DMS53 (cell line): ENCODE measurements around the gene TGOLN2.
"Not testable (repeated sequence)": the region's sequence is repeated elsewhere in the genome, so short reads cannot be mapped to it uniquely, and the experiment has no call there.

Source experiments
- DNase-seq: peaks from one replicate; lab custom pipeline; 2025; lab: John Stamatoyannopoulos, UW

The TGOLN2 gene

DNA sequence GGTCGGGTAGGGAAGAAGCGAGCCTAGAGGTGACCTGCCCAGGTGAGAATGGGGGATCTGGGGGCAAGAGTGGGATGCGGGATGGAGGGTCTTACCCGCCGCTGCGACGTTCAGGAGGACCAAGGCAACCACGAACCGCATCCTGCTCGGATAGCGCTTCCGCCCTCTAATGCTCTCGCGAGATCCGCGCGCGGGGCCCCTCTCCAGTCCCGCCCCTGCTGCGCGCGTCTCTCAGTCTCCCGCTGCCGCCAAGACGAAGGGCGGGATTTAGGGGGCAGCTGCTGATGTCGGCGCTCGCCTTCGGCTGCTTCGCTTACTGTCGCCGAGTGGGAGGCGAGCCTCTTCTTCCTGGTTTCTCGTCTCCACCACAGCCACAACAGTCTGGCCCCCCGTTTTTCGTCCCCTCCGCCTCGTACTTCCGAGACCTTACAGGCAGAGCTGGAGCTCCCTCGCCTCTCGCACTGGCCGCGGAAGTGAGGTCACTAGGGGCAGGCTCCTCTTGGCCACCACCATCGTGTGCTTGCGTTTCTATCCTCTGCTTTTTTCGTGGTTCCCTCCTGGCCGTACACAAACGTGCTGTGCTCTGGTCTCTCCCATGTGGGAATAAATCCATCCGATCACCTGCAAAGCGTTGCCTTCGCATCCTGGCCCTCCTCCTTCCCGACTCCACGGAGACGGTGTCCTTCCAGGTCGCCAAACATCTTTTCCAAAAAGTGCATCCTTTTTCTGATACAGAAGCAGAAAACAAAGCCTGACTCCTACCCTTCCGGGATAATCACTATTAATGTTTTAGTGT lies at the start of gene TGOLN2:
Gene TGOLN2 (minus strand): TSS at position 168 of the 796 bp plus-strand sequence. CDS start 27 bp downstream, at position 141.
- peak; percentile 98 for DNase-seq

DNA sequence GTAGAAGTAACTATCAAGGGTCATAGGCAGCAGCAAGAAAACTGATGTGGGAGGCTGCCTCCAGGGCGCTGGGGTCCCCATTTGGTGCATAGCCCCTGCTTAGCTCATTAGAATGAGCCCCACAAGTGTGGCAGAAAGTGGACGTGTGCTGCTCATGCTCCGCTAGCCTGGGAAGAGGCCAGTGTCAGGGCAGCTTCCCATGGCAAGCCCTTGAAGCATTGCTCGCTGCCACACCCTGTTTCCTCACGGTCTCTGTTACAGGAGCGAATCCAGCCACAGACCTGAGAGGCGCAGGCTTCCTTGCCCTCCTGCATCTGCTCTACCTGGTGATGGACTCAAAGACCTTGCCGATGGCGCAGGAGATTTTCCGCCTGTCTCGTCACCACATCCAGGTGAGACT lies 49.3 kb upstream of the TGOLN2 start:
- no peak for DNase-seq

DNA sequence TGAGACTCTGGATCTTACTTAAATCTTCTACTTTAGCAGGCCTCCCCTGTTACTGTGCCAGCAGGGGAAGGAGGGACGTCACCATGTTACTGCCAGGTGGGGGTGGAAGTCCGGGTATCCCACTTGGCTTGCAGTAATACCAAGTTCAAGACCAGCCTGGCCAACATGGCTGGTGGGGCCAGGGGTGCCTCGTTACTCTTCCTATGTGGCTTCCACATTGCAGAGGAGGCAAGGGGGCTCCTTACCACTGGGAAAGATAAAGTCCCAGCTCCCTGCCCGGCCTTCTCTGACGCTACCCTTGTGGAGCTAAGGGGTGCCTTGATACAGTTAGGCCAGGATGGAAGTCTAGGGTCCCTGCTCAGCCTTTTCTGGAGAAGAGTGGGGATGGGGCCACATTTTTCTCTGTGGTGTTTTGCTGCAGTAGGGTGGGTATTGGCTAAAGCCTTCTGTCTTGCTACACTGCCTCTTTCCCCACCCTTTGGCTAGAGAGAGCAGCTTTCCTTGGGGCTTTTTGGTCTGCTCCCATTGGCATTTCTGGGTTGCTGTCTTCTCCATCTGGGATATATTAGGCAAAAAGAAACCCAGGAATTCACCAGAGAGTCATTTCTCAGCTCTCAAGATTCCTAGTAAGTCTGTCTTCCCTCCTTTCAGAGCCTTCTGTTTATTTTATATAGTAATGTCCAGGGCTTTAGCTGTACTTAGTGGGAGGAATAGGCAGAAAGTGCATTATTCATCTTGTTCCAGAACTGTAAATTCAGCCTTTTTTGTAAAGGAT lies 48.7 kb upstream of the TGOLN2 start:
- no peak for DNase-seq

DNA sequence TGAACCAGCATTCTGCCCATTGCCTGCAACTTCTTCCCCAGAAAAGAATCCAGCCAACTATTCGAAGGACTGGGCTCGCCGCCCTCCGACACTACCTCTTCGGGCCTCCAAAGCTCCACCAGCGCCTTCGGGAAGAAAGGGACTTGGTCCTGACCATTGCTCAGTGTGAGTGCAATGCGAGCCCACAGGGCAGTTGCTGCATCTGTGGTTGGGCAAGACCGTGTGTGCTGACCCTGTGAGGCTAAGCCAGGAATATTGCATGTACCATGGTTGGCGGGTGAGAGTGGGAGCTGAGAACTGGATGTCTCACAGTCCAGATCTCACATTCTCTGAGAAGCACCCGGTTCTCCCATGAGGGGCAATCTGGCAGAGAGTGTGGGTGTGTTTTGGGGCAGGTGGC lies 43.3 kb upstream of the TGOLN2 start:
- no peak for DNase-seq

DNA sequence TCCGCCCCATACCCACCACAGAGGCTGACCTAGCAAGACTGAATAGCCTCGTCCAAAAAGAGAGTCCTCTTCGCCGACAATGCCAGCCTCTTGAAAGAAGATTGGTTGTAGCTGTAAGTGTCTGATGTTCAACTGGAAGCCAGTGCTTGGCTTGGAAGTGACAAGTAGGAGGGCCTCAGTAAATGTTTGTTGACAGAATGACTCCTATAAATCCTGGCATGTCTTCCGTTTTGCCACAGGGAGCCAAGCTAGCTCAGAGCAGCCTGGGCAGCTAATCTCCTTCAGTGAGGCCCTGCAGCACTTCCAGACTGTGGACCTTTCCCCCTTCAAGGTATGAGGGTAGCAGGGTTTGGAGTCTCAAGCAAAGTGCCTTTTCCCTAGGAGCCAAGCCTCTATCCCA lies 41.7 kb upstream of the TGOLN2 start:
- DNase-seq, result peak; percentile 55

DNA sequence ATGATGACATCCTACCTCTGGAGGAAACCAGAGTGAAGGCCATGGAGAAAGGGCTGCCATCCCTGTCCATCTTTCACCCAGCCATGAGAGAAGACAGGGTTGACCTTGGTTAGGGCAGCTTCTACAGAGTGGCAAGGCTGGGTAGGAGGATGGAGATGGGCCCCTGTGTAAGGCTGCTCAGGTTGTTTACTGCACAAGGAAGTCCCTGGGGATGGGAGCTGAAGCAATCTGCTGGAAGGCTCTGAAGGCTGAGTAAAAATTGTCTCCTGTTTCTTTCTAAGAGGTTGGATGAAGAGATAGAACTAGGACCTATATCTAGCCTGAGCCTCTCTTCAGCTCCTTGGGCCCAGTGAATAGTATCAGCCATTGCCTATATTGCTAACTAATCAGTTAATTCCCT lies 41.1 kb upstream of the TGOLN2 start:
- no peak for DNase-seq

DNA sequence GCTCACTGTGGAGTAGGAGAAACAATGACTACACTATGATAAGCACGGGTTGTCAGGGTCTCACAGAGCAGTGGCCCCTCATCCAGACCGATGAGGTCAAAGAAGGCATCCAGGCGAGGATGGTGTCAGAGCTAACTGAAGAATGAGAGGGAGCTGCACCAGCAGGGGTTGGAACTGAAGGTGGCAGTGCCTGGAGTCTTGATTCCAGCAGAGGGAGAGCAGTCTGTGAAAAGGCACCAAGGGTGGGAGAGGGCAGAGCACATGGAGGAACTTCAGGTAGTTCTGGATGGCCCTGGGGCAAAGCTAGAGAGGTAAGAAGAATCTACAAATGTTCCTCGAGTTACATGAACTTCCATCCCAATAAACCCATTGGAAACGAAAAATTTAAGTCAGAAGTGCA lies 39.4 kb upstream of the TGOLN2 start:
- no peak for DNase-seq

DNA sequence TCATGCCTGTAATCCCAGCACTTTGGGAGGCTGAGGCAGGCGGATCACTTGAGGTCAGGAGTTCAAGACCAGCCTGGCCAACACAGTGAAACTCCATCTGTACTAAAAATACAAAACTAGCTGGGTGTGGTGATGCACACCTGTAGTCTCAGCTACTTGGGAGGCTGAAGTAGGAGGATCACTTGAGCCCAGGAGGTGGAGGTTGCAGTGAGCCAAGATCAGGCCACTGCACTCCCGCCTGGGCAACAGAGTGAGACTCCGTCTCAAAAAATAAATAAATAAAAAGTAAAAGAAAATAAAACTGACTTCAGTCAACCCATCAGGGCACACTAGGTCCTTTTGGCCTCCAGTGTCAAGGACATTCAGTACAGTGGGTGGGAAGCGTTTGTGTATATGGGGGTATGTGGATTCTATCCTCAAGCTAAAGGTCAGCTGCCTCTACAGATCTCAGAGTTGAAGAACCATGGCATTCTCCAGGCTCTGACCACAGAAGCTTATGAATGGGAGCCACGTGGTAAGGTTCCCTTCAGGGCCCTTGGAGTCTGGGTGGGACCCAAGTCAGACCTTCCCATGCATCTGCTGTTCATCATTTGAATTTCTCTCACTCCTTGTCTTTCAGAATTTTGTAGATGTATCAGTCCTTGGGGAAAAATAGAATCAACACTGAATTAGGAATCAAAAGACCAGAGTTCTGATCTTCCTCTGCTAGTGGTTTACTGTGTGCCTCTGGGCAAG lies 35.0 kb upstream of the TGOLN2 start:
- not testable (repeated sequence) for DNase-seq

DNA sequence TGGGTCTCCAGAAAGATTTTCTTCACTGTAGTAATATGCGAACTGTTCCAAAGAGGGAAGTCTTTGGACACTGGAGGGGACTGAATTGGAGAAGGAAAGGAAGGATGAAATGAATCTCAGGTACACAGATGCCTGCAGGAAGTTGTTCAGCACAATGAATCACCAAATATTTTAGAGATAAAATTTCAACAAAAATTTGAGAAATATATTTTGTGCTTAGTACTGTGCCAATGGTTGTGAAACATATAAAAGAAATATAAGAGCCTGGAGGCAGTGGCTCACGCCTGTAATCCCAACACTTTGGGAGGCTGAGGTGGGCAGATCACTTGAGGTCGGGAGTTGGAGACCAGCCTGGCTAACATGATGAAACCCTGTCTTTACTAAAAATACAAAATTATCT lies 29.9 kb upstream of the TGOLN2 start:
- no peak for DNase-seq

DNA sequence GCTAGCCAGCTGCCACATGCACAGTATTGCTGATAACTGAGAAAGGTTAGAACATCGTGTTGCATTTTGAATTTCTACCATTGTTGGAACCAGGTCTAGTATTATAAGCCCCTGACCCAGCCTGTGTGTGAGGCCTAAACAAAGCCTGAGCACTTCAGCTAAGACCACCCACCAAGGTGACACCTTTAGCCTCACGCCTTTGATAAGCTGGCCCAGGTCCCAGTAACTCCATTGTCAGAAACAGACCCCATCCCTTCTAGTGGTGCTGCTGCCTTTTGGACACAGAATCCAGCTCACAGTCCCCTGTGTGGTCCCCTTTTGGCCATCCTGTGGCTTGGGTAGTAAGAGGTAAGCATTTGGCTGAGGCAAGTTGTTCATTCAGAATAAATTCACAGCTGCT lies 28.4 kb upstream of the TGOLN2 start:
- DNase-seq, result no peak

DNA sequence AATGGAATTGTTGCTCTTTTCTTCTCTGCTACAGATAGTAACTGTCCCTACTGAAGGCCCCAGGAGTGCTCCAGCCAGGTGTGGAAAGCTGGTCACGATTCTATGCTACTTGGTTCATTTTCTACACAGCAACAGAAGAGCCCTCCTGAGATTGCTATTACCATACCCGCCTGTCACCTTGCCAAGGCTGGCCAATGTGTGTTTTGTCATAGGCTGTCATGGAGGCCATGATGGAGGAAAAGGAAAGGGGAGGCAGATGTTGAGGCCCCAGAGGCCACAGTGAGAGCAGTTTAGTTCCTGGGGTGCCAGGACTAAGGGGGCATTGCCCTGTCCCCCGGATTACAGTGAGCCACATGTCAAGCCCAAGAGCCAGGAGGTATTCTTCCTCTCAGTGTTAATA lies 27.7 kb upstream of the TGOLN2 start:
- DNase-seq, result peak; percentile 43

DNA sequence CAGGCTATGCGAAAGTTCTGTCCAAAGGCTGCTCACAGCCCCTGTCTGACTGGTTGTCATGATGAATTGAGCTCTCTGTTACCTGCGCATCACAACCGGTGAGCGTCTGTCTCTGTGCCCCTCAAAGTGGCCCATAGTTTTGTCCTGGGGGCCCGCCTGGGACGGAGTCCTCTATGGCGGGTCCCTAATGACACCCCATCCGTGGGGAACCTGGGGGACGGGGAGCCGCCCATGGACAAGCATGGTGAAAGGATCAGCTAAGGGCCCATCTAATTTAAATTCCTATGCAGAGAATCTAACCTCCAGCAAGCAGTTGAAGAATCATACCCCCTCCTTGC lies 27.3 kb upstream of the TGOLN2 start:
- DNase-seq, result no peak

DNA sequence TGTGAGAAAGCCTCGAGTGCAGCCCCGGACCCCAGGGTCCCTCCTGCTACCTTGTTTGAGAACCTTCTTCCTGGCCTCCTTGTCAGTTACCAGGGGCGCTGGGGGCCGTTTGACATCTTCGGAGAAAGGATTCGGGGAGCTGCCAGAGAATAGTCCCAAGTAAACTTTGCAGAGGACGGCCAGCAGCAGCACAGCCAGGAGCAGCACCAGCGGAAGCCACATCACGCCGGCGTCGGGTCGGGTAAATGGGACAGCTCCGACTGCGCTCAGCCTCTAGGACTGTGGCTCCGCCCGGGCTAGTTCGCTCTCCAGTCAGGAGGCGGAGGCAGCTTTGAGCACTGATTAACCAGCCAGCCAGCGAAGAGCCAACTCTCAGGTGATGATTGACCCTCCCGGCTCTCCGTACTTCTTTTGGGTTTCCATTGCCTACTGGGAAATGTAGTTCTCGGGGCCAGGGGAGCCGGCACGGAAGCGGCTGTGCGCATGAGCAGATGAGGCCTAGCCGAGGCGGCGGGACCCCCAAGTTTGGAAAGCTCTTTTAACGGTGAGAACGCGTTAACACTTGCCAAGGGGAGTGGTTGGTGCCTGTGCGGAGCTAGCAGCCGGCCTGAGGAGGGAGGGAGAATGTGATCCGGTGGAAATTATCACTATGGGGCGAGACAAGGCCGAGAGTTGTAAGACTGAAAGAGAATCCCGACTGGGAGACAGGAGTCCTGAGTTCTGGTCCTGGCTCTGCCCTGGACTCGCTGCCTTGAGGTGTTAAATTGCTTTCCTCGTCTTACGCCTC lies 26.7 kb upstream of the TGOLN2 start, which contains the start of the genes ELMOD3 and RETSAT:
Gene ELMOD3 (plus strand): TSS at position 484 of the 787 bp plus-strand sequence. CDS start 2,430 bp downstream, outside the sequence.
Gene RETSAT (minus strand): TSS at position 243 of the 787 bp plus-strand sequence. CDS start 21 bp downstream, at position 222.
- peak; percentile 100 for DNase-seq

DNA sequence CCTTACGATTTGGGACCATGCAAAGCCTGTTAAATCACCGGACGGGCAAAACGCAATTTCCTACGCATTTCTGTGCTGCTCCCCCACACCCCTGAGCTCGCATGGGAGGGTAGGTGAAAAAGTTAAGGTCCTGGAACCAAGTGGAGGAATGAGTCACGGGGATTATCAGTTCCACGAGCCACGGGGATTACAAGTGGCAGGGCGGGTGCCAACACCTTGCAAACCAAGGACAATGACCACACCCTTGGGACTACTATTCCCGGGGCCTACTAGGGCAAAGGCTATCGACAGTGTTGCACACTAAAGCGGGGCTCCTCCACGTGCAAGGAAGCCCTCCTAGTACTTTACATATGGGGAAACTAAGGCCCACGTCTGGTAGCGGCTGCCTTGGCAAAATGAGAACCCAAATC lies 26.1 kb upstream of the TGOLN2 start:
- peak; percentile 64 for DNase-seq

DNA sequence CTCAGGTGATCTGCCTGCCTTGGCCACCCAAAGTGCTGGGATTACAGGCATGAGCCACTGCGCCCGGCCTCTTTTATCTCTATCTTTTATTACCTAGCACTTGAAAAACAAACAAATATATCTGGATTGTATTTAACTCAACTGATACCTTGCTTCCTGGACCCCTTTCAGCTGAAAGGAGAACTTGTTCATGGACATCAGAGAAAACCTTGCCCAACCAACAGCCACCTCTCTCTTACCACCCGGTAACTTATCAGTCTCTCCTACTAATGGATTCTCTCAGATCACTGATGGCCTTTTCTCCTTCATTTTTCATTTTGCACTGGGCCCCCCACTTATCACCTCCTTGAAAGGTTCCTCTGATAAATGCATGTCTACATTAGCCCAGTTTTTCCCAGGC lies 19.8 kb upstream of the TGOLN2 start:
- no peak for DNase-seq

DNA sequence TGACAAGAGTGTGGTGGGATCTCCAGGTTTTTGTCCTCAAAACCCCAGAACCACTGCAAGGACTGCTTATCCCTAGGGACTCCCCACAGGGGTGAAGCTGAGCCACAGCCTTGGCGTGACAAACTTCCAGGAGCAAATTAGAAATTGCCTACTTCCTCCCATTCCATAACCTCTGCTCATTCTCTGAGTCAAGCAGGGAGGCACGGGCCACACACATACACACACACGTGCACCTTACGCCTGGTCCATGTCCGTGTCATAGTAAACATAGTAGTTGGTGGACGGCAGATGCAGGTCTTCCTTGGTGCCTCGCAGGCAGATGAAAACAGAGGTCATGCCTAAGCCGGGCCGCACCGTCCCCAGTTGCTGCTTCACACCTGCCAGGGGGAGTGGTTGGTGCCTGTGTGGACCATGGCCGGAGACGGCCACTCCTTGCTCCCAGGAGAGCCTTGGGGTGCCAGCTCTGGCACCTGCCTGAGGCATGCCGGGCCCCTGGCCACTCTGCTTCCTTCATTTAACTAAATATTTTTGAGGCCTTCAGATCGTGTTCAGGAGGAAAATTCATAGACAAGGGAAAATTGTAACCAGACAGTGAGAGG lies 16.7 kb upstream of the TGOLN2 start:
- no peak for DNase-seq

DNA sequence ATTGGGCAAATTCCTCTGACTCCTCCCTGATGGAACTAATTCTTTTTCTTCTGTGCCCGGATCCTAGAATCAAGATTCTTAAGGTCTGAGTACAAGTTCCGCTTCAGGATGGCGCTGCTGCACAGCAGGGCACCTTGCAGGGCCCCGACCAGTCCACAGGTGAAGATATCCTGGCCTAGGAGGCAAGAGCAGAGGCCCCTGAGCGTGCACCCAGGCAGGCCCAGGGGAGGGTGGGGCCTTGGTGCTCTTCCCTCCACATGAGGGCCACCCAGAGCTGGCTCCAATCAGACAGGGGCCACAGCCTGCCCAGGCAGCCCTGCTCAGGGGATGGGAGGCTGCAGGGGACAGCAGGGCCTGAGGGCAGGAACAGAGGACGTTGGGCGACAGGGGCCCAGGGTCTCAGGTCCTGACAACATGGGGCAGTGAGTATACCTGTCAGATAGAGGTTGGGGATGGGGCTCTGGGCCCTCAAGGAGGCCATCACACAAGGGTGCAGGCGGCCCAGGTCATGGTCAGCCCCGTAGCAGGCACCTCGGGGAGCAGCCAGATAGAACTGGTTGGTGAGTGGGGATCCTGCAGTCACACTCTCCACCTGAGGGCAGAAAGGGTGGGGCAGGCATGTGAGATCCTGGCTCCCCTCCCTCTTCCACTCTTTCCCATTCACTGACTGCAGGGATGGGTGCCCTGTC lies 15.6 kb upstream of the TGOLN2 start:
- not testable (repeated sequence) for DNase-seq

DNA sequence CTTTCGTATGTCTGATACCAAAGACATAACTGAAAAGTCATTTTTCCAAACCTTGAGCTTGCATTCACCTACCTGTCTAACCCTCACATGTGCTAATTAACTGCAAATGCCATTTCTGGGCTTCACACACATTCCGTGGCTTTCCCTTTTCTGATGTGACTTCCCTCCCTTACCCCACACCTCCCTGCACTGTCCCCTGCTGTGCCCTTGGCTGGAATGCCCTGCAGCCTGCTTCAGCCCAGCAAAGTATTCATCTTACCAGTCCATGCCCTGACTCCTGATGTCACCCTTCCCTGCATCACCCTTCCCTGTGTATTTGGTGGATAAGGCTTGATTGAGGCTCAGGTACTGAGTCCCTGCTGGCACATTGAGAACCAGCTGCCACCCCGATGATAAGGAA lies 14.4 kb upstream of the TGOLN2 start:
- DNase-seq, result no peak

DNA sequence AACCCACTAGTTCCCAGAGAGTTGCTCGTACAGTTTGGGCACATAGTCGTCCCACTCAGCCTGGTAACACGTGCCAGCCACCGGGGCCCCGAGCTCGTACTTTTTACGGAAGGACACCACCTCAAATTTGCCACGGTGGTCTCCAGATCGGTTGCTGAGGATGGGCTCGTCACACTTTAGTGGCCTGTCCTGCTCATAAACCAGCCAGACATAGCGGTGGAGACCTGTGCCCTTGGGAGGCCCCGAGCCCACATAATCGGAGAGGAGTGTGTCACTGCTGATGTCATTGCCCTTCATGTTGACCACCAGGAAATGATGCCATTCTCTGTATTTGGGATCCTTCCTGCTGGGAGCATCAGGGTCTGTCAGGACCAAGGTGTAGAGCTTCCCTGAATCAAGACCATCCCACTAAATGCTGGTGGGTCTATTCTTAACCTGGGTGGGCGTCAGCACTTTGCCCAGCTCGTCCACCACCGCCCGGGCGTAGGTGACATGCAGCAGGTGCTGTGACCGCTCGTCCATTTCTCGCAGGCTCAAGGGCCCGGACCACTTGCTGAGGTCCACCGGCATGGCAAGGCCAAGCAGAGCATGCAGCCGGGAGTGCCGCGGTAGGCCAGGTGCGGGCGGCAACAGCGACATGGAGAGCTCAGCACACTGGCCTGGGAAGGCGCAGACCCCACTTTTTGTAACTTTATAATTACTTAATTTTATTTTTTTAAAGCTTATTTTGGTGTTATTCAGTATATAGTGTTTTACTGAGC lies 13.7 kb upstream of the TGOLN2 start:
- no peak for DNase-seq
